Prostate gland (tissue), 2 donors: ENCODE measurements around the gene TMCO4.

Experiments
- POLR2A ChIP-seq: fragments of 450-650 bp; IDR thresholded peaks from one replicate; pipeline ENCODE4 v1.6.1; 2016; ENCODE audit warnings: antibody characterized with exemption, mild to moderate bottlenecking
- TF ChIP-seq, protein P1 (sequence below), 4 experiments: fragments of 200-600 bp in 2 of 4; fragments of 450-650 bp in 2 of 4; sonication (generic) in 2 of 4; IDR thresholded peaks; 1 replicate in 3 of 4; 2 replicates in 1 of 4; pipeline ENCODE4 v1.5.1; 2016 to 2019; ENCODE audit warnings: antibody characterized with exemption in 4 of 4, mild to moderate bottlenecking in 2 of 4, moderate library complexity in 2 of 4

DNA sequence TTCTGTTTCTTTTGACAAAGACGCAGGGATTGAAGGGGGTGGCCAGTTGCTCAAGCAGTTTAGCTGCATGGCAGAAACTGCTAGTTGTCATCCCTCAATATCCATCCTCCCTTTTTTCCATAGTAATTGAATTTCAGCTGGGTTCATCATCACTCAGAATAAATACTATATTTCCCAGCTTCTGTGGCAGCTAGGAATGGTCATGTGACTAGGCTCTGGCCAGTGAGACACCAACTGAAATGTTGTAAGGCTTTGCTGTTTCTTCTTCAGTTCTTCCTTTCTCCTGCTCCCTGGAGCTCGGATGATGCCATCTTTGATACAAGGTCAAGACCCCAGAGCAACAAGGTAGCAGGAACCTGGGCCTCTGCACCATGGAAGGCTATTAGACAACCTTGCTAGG is 61.0 kb downstream of the TMCO4 start:
- TF ChIP-seq, protein P1, sequence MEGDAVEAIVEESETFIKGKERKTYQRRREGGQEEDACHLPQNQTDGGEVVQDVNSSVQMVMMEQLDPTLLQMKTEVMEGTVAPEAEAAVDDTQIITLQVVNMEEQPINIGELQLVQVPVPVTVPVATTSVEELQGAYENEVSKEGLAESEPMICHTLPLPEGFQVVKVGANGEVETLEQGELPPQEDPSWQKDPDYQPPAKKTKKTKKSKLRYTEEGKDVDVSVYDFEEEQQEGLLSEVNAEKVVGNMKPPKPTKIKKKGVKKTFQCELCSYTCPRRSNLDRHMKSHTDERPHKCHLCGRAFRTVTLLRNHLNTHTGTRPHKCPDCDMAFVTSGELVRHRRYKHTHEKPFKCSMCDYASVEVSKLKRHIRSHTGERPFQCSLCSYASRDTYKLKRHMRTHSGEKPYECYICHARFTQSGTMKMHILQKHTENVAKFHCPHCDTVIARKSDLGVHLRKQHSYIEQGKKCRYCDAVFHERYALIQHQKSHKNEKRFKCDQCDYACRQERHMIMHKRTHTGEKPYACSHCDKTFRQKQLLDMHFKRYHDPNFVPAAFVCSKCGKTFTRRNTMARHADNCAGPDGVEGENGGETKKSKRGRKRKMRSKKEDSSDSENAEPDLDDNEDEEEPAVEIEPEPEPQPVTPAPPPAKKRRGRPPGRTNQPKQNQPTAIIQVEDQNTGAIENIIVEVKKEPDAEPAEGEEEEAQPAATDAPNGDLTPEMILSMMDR (IDR thresholded peaks at IDR 0.05) = no peak
- TF ChIP-seq POLR2A = no peak
